GM12872 (cell line): ENCODE data around the gene BCL11B.

Experiments used
- TF ChIP-seq, protein P1 (sequence below): IDR thresholded peaks from 3 replicates; pipeline ENCODE4 v1.5.1; 2011; ENCODE audit warnings: low read depth, mild to moderate bottlenecking, low read length, moderate library complexity; ENCODE audit not compliant: insufficient read depth

Gene BCL11B

DNA sequence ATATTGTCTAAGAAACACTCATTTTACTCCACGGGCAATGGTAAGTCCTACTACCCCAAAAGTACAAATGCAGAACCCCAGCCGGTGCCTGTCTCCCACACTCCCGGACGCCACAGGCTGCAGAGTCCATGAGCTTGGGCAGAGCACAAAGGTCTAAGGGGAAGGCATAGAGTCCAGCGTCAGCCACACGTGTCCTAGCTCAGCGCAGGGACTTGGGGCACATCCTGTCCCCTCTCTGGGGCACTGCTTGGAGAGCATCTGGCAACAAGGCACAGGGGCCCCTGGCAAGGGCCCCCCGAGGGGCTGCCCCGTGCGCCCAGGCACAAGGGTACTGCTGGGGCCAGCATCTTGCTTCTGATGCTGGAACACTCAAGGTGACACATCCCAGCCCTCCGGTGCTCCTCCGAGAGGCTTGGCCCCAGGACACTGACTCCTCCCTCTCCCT lies 58.4 kb downstream of the BCL11B start:
- TF ChIP-seq, protein P1, sequence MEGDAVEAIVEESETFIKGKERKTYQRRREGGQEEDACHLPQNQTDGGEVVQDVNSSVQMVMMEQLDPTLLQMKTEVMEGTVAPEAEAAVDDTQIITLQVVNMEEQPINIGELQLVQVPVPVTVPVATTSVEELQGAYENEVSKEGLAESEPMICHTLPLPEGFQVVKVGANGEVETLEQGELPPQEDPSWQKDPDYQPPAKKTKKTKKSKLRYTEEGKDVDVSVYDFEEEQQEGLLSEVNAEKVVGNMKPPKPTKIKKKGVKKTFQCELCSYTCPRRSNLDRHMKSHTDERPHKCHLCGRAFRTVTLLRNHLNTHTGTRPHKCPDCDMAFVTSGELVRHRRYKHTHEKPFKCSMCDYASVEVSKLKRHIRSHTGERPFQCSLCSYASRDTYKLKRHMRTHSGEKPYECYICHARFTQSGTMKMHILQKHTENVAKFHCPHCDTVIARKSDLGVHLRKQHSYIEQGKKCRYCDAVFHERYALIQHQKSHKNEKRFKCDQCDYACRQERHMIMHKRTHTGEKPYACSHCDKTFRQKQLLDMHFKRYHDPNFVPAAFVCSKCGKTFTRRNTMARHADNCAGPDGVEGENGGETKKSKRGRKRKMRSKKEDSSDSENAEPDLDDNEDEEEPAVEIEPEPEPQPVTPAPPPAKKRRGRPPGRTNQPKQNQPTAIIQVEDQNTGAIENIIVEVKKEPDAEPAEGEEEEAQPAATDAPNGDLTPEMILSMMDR = no peak

DNA sequence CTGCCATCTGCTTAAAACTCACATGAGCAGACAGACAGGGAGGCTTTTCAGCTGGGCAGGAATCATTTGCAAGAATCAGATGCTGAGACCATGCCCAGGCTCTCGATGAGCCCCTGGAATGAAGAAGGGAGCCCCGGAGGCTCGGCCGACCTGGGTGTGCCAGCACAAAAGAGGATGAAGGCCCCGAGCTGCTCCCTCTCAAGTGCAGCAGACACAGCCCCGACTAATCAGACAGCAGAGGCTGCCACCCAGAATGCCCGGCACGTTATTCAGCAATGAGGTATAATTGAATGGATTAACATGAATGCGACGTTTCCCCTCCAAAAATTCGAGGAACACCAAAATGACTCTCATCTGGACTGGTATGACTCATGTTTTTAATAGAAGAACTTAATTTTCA lies 58.9 kb downstream of the BCL11B start:
- TF ChIP-seq, protein P1 = no peak

DNA sequence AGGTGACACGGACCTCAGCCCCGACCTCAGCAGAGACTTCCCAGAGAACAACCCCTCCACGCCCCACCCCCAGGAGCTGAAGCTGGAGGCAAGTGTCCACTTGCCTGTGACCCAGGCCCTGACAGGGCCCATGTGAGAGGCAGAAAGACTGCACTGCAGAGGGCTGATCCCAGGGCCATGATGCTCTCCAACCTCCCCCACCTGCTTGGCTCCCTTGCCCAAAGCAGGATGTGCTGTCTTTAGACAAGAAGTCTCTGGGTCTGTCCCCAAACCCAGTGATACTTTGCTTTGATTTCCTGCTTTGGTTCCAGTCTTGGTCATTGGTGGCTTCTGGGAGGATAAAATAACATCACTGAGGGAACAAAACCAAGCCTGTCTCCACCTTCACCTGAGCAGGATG lies 59.4 kb downstream of the BCL11B start:
- TF ChIP-seq, protein P1 = no peak

- TF ChIP-seq, protein P1 = no peak
Observed at GRCh38 chr14:99212199-99212598, 59.8 kb downstream of the BCL11B start.

- TF ChIP-seq, protein P1 = no peak
Observed at GRCh38 chr14:99211410-99211809, 60.6 kb downstream of the BCL11B start.

DNA sequence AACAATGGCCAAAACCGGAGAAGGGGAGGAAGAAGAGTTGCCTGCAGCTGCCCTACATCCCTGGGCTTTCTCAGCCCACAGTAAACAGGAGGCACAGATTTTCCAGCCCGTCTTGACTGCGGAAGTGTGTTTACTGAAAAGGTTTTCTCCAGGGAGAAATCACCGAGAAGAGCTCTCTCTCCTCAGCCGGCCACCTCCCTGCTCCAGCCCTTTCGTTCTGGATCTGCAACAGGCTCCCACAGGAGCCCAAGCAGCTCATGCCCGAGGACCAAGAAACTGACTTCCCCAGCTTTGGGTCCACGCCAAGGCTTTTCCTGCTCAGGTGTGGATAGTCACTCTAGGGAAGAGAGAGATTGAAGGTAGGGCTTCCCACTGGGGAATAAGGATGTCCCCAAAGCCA lies 61.7 kb downstream of the BCL11B start:
- TF ChIP-seq, protein P1 = no peak

- TF ChIP-seq, protein P1 = no peak
Observed at GRCh38 chr14:99209409-99209808, 62.6 kb downstream of the BCL11B start.

GRCh38 chr14:99208318-99208717 lies 63.7 kb downstream of the BCL11B start:
- TF ChIP-seq, protein P1 = no peak
